Hypothalamus (tissue), 51 donors: Measurements from ENCODE around the gene TLE5.
"Not testable (repeated sequence)": the region's sequence is repeated elsewhere in the genome, so short reads cannot be mapped to it uniquely, and the experiment has no call there.

ENCODE experiments used
- DNase-seq, 51 donors: peaks; one replicate each; lab custom pipeline; 2025; lab: John Stamatoyannopoulos, UW

Gene TLE5

GRCh38 chr19:3096902-3097326, 34.6 kb upstream of the TLE5 start:
- DNase-seq, result no peak

GRCh38 chr19:3096267-3096901, 34.1 kb upstream of the TLE5 start:
- no peak for DNase-seq

- no peak for DNase-seq
These were observed 33.3 kb upstream of the TLE5 start for GRCh38 chr19:3095441-3096191.

- no peak for DNase-seq
These were observed 32.5 kb upstream of the TLE5 start for GRCh38 chr19:3094601-3095440.

- DNase-seq, result not testable (repeated sequence)
These were observed 27.1 kb upstream of the TLE5 start for GRCh38 chr19:3089299-3089855.

GRCh38 chr19:3087769-3088168, 25.5 kb upstream of the TLE5 start:
- no peak for DNase-seq

- DNase-seq, result no peak
These were observed 22.6 kb upstream of the TLE5 start for GRCh38 chr19:3084943-3085342.

- no peak for DNase-seq
These were observed 21.7 kb upstream of the TLE5 start for GRCh38 chr19:3083964-3084363.

- no peak for DNase-seq
These were observed 20.0 kb upstream of the TLE5 start for GRCh38 chr19:3082331-3082730.

GRCh38 chr19:3080286-3080685, 18.0 kb upstream of the TLE5 start:
- DNase-seq, result no peak

GRCh38 chr19:3079578-3079977, 17.3 kb upstream of the TLE5 start:
- DNase-seq, result no peak

GRCh38 chr19:3075605-3076431, 13.5 kb upstream of the TLE5 start:
- DNase-seq, result peak in 27 of 51 donors; percentile 4 to 66 (median 27)

- no peak for DNase-seq
These were observed 11.8 kb upstream of the TLE5 start for GRCh38 chr19:3073931-3074595.

GRCh38 chr19:3073159-3073563, 10.9 kb upstream of the TLE5 start:
- no peak for DNase-seq

GRCh38 chr19:3071768-3072167, 9.5 kb upstream of the TLE5 start:
- DNase-seq, result no peak

- no peak for DNase-seq
These were observed 5.8 kb upstream of the TLE5 start for GRCh38 chr19:3068071-3068470.

GRCh38 chr19:3067563-3067962, 5.3 kb upstream of the TLE5 start:
- no peak for DNase-seq

GRCh38 chr19:3066482-3067049, 4.3 kb upstream of the TLE5 start:
- no peak for DNase-seq

- no peak for DNase-seq
These were observed 3.5 kb upstream of the TLE5 start for GRCh38 chr19:3065675-3066357.
